ENCODE measurements around the gene PATJ. TPM values are rescaled to one million over a fixed set of nuclear protein-coding genes. Genes with fewer than 3 reads are reported as not detected.
"Not testable (repeated sequence)": the region's sequence is repeated elsewhere in the genome, so short reads cannot be mapped to it uniquely, and the experiment has no call there.

Gene PATJ
- polyA plus RNA-seq, 4 donors: 11.5 to 41.5 (median 16.2) TPM

DNA sequence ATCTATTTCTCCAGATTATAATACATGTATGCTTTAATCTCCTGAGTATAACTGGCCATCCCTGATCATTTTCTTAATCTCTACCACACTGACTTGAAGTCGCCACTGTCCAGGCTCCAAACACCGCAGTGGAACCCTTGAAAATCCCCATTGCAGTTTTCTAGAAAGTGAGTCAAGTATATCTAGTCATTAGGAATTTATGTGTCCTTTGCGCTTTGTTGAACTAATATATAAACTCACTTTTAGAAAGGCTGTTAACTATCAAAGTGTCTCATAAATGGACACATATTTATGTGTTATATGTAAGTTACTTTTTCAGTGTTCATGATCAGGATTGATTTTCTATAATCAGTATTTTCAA is 211.5 kb downstream of the PATJ start:
- FAIRE-seq (no peak), DNase-seq (no peak)
- no peak overlapping the region for H3K27ac ChIP-seq (ENCODE audit: low read depth in 1 of 3, low read length in 2 of 3)
- no peaks in the 10 kb centered on the region for H3K9me3 ChIP-seq (ENCODE audit: control insufficient read depth in 2 of 2, insufficient read depth in 1 of 2, low read depth in 1 of 2, low read length in 1 of 2)
- H3K4me3 ChIP-seq (ENCODE audit: low read depth in 1 of 3, low read length in 3 of 3): no peak overlapping the region
- WGBS, 3 donors: 94 to 95% (median 94%) methylated on average over 3 of the region's 3 CpGs
- no peaks in the 10 kb centered on the region for H3K27me3 ChIP-seq (ENCODE audit: control insufficient read depth in 3 of 3, insufficient read depth in 3 of 3, low read length in 3 of 3)
- no peaks in the 10 kb centered on the region for H3K36me3 ChIP-seq (ENCODE audit: control insufficient read depth in 3 of 3, insufficient read depth in 2 of 3, low read depth in 1 of 3, low read length in 3 of 3)
- no peaks in the 10 kb centered on the region for H3K4me1 ChIP-seq (ENCODE audit: control insufficient read depth in 3 of 3, insufficient read depth in 2 of 3, low read depth in 1 of 3, low read length in 2 of 3)

- Histone ChIP-seq H3K4me1 (ENCODE audit: control insufficient read depth in 3 of 3, insufficient read depth in 2 of 3, low read depth in 1 of 3, low read length in 2 of 3) (no peaks in the 10 kb centered on the region), H3K9me3 (ENCODE audit: control insufficient read depth in 2 of 2, insufficient read depth in 1 of 2, low read depth in 1 of 2, low read length in 1 of 2) (no peaks in the 10 kb centered on the region), H3K36me3 (ENCODE audit: control insufficient read depth in 3 of 3, insufficient read depth in 2 of 3, low read depth in 1 of 3, low read length in 3 of 3) (peaks cover 0 to 4% (median 0%) of the 10 kb centered on the region in 3 donors), H3K27ac (ENCODE audit: low read depth in 1 of 3, low read length in 2 of 3) (no peak overlapping the region), H3K4me3 (ENCODE audit: low read depth in 1 of 3, low read length in 3 of 3) (no peak overlapping the region), H3K27me3 (ENCODE audit: control insufficient read depth in 3 of 3, insufficient read depth in 3 of 3, low read length in 3 of 3) (no peaks in the 10 kb centered on the region)
- 81 to 90% (median 82%) methylated on average over 1 of the region's 1 CpG for WGBS, 3 donors
- FAIRE-seq: no peak
- DNase-seq: no peak
These were observed 213.0 kb downstream of the PATJ start for GRCh38 chr1:61955261-61955660.

DNA sequence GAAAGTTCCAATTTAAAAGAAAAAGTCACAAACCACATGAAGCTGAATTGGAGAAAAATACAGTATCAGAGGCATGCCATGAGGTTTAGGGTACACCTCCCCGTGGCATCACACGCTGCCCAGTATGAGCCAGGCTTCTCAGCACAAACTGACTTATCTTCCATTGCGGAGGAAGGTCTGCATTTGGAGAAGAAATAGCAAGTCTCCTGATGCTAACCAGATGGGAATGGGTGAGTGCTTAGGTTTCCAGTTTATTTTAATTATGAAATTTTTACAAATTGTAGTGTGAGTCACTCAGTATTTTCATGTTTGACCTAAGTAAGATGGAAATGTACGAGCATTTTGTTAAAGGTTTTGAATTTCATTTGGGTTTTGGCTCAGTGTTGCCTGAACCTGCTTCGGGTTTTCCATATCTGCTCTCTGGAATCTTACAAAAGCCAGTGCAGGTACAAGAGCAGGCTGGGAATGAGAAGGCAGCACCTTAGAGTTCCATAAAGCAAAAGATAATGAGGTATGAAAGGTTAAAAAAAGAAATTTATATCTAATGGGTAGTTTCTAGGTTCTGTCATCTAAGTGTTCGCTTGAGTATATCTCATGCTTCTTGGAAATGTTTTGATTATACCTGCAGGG is 213.9 kb downstream of the PATJ start:
- WGBS, 3 donors: 92 to 97% (median 93%) methylated on average over 6 of the region's 6 CpGs
- DNase-seq (no peak), FAIRE-seq (no peak)
- H3K36me3 ChIP-seq (ENCODE audit: control insufficient read depth in 3 of 3, insufficient read depth in 2 of 3, low read depth in 1 of 3, low read length in 3 of 3): peaks cover 0 to 4% (median 0%) of the 10 kb centered on the region in 3 donors
- no peak overlapping the region for H3K4me3 ChIP-seq (ENCODE audit: low read depth in 1 of 3, low read length in 3 of 3)
- no peaks in the 10 kb centered on the region for H3K27me3 ChIP-seq (ENCODE audit: control insufficient read depth in 3 of 3, insufficient read depth in 3 of 3, low read length in 3 of 3)
- no peaks in the 10 kb centered on the region for H3K4me1 ChIP-seq (ENCODE audit: control insufficient read depth in 3 of 3, insufficient read depth in 2 of 3, low read depth in 1 of 3, low read length in 2 of 3)
- no peak overlapping the region for H3K27ac ChIP-seq (ENCODE audit: low read depth in 1 of 3, low read length in 2 of 3)
- H3K9me3 ChIP-seq (ENCODE audit: control insufficient read depth in 2 of 2, insufficient read depth in 1 of 2, low read depth in 1 of 2, low read length in 1 of 2): no peaks in the 10 kb centered on the region

GRCh38 chr1:61956784-61957183 is 214.5 kb downstream of the PATJ start:
- DNase-seq (no peak), FAIRE-seq (no peak)
- peaks cover 0 to 4% (median 0%) of the 10 kb centered on the region in 3 donors for H3K36me3 ChIP-seq (ENCODE audit: control insufficient read depth in 3 of 3, insufficient read depth in 2 of 3, low read depth in 1 of 3, low read length in 3 of 3)
- H3K4me1 ChIP-seq (ENCODE audit: control insufficient read depth in 3 of 3, insufficient read depth in 2 of 3, low read depth in 1 of 3, low read length in 2 of 3): no peaks in the 10 kb centered on the region
- no peak overlapping the region for H3K4me3 ChIP-seq (ENCODE audit: low read depth in 1 of 3, low read length in 3 of 3)
- H3K27ac ChIP-seq (ENCODE audit: low read depth in 1 of 3, low read length in 2 of 3): no peak overlapping the region
- 79 to 89% (median 86%) methylated on average over 2 of the region's 2 CpGs for WGBS, 3 donors
- no peaks in the 10 kb centered on the region for H3K9me3 ChIP-seq (ENCODE audit: control insufficient read depth in 2 of 2, insufficient read depth in 1 of 2, low read depth in 1 of 2, low read length in 1 of 2)
- H3K27me3 ChIP-seq (ENCODE audit: control insufficient read depth in 3 of 3, insufficient read depth in 3 of 3, low read length in 3 of 3): no peaks in the 10 kb centered on the region

GRCh38 chr1:61961009-61961408 is 218.7 kb downstream of the PATJ start:
- WGBS, 3 donors: 93 to 99% (median 94%) methylated on average over 3 of the region's 3 CpGs
- Histone ChIP-seq H3K4me1 (ENCODE audit: control insufficient read depth in 3 of 3, insufficient read depth in 2 of 3, low read depth in 1 of 3, low read length in 2 of 3) (no peaks in the 10 kb centered on the region), H3K4me3 (ENCODE audit: low read depth in 1 of 3, low read length in 3 of 3) (no peak overlapping the region), H3K27me3 (ENCODE audit: control insufficient read depth in 3 of 3, insufficient read depth in 3 of 3, low read length in 3 of 3) (no peaks in the 10 kb centered on the region), H3K27ac (ENCODE audit: low read depth in 1 of 3, low read length in 2 of 3) (no peak overlapping the region), H3K9me3 (ENCODE audit: control insufficient read depth in 2 of 2, insufficient read depth in 1 of 2, low read depth in 1 of 2, low read length in 1 of 2) (no peaks in the 10 kb centered on the region), H3K36me3 (ENCODE audit: control insufficient read depth in 3 of 3, insufficient read depth in 2 of 3, low read depth in 1 of 3, low read length in 3 of 3) (peaks cover 0 to 11% (median 2%) of the 10 kb centered on the region in 3 donors)
- no peak for FAIRE-seq
- DNase-seq: no peak

DNA sequence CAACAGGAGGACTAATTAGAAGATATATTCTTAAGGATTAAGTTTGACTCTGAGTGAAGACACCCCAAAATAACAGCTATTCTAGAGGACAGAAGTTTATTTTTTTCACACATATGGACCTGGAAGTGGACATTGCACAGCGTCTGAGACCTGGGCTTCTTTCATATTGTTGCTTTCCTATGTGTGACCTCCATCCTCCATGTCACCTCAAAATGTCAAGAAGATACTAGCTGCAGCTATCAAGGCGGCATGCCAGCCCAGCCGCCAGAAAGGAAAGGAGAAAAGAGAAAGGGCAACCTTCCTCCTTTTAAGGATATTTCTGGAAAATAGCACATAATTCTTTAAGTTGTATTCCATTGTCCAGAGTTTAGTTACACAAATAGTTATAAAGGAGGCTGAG is 220.4 kb downstream of the PATJ start:
- Histone ChIP-seq H3K9me3 (ENCODE audit: control insufficient read depth in 2 of 2, insufficient read depth in 1 of 2, low read depth in 1 of 2, low read length in 1 of 2) (no peaks in the 10 kb centered on the region), H3K4me3 (ENCODE audit: low read depth in 1 of 3, low read length in 3 of 3) (no peak overlapping the region), H3K36me3 (ENCODE audit: control insufficient read depth in 3 of 3, insufficient read depth in 2 of 3, low read depth in 1 of 3, low read length in 3 of 3) (peaks cover 0 to 11% (median 2%) of the 10 kb centered on the region in 3 donors), H3K4me1 (ENCODE audit: control insufficient read depth in 3 of 3, insufficient read depth in 2 of 3, low read depth in 1 of 3, low read length in 2 of 3) (no peaks in the 10 kb centered on the region), H3K27ac (ENCODE audit: low read depth in 1 of 3, low read length in 2 of 3) (no peak overlapping the region), H3K27me3 (ENCODE audit: control insufficient read depth in 3 of 3, insufficient read depth in 3 of 3, low read length in 3 of 3) (no peaks in the 10 kb centered on the region)
- no peak for FAIRE-seq
- 90 to 96% (median 94%) methylated on average over 3 of the region's 3 CpGs for WGBS, 3 donors
- no peak for DNase-seq

DNA sequence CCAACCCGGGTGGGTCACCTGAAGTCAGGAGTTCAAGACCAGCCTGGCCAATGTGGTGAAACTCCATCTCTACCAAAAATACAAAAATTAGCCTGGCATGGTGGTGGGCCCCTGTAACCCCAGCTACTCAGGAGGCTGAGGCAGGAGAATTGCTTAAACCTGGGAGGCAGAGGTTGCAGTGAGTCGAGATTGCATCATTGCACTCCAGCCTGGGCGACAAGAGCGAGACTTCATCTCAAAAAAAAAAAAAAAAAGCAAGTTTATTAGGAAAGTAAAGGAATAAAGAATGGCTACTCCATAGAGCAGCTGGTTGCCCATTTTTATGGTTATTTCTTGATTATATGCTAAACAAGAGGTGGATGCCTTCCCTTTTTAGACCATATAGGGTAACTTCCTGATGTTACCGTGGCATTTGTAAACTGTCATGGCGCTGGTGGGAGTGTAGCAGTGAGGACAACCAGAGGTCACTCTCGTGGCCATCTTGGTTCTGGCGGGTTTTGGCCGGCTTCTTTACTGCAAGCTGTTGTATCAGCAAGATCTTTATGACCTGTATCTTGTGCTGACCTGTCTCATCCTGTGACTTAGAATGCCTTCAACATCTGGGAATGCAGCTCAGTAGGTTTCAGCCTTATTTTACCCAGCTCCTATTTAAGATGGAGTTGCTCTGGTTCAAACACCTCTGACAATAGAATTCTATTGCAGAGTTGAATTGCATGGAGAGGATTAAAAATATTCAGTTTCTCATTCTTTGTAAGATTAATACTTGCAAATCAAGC is 224.4 kb downstream of the PATJ start:
- FAIRE-seq; DNase-seq; H3K27ac ChIP-seq (ENCODE audit: low read depth in 1 of 3, low read length in 2 of 3); H3K9me3 ChIP-seq (ENCODE audit: control insufficient read depth in 2 of 2, insufficient read depth in 1 of 2, low read depth in 1 of 2, low read length in 1 of 2); H3K27me3 ChIP-seq (ENCODE audit: control insufficient read depth in 3 of 3, insufficient read depth in 3 of 3, low read length in 3 of 3); H3K4me1 ChIP-seq (ENCODE audit: control insufficient read depth in 3 of 3, insufficient read depth in 2 of 3, low read depth in 1 of 3, low read length in 2 of 3); H3K4me3 ChIP-seq (ENCODE audit: low read depth in 1 of 3, low read length in 3 of 3): not testable (repeated sequence)
- peaks cover 0 to 10% (median 2%) of the 10 kb centered on the region in 3 donors for H3K36me3 ChIP-seq (ENCODE audit: control insufficient read depth in 3 of 3, insufficient read depth in 2 of 3, low read depth in 1 of 3, low read length in 3 of 3)
- whole genome bisulfite sequencing, 3 donors: 91 to 96% (median 94%) methylated on average over 9 of the region's 9 CpGs

- FAIRE-seq: no peak
- no peak for DNase-seq
- Histone ChIP-seq H3K36me3 (ENCODE audit: control insufficient read depth in 3 of 3, insufficient read depth in 2 of 3, low read depth in 1 of 3, low read length in 3 of 3) (peaks cover 0 to 8% (median under 1%) of the 10 kb centered on the region in 3 donors), H3K27me3 (ENCODE audit: control insufficient read depth in 3 of 3, insufficient read depth in 3 of 3, low read length in 3 of 3) (no peaks in the 10 kb centered on the region), H3K27ac (ENCODE audit: low read depth in 1 of 3, low read length in 2 of 3) (no peak overlapping the region), H3K4me3 (ENCODE audit: low read depth in 1 of 3, low read length in 3 of 3) (no peak overlapping the region), H3K4me1 (ENCODE audit: control insufficient read depth in 3 of 3, insufficient read depth in 2 of 3, low read depth in 1 of 3, low read length in 2 of 3) (no peaks in the 10 kb centered on the region), H3K9me3 (ENCODE audit: control insufficient read depth in 2 of 2, insufficient read depth in 1 of 2, low read depth in 1 of 2, low read length in 1 of 2) (no peaks in the 10 kb centered on the region)
- WGBS, 3 donors: 64 to 71% (median 66%) methylated on average over 3 of the region's 3 CpGs
These were observed 225.5 kb downstream of the PATJ start for GRCh38 chr1:61967750-61968149.
